Measurements from ENCODE around the gene METTL2B. TPM values are rescaled to one million over a fixed set of nuclear protein-coding genes. Genes with fewer than 3 reads are reported as not detected.

Gene METTL2B
- total RNA-seq, 1 experiment from 2014 or later: 37.2 TPM

Other genes with a start within 250 kb of the METTL2B start
- not detected in 2 replicates for gene LEP, start 235.5 kb upstream of the METTL2B start, total RNA-seq (2014; rRNA removed; shearing (Covaris generic))
- 21.4 and 23.8 TPM in 2 replicates for gene RBM28, start 132.8 kb upstream of the METTL2B start, total RNA-seq (2014; rRNA removed; shearing (Covaris generic))
- not detected in 2 replicates for gene PRRT4, start 115.1 kb upstream of the METTL2B start, total RNA-seq (2014; rRNA removed; shearing (Covaris generic))
- 53.6 and 54.0 TPM in 2 replicates for gene IMPDH1, start 66.8 kb upstream of the METTL2B start, total RNA-seq (2014; rRNA removed; shearing (Covaris generic))
- 7.7 and 10.7 TPM in 2 replicates for gene HILPDA, start 20.9 kb upstream of the METTL2B start, total RNA-seq (2014; rRNA removed; shearing (Covaris generic))
- gene GARIN1A, start 195.5 kb downstream of the METTL2B start, total RNA-seq (2014; rRNA removed; shearing (Covaris generic)): 0.68 TPM in 1 of 2 replicates, not detected in the other

Measured in SJSA1 (cell line).